NCI-H1694 treated with DMSO at 0.1 percent for 48 hours (cell line): Measurements from ENCODE around the gene RUFY3.
A peak's percentile ranks its signal among the peaks of the same experiment; 100 is the strongest.
"Not testable (repeated sequence)": the region's sequence is repeated elsewhere in the genome, so short reads cannot be mapped to it uniquely, and the experiment has no call there.

ENCODE experiments used
- DNase-seq: peaks from one replicate; lab custom pipeline; 2025; lab: John Stamatoyannopoulos, UW

Gene RUFY3

GRCh38 chr4:70705183-70706043 is 16.4 kb upstream of the RUFY3 start:
- DNase-seq = peak; percentile 33

DNA sequence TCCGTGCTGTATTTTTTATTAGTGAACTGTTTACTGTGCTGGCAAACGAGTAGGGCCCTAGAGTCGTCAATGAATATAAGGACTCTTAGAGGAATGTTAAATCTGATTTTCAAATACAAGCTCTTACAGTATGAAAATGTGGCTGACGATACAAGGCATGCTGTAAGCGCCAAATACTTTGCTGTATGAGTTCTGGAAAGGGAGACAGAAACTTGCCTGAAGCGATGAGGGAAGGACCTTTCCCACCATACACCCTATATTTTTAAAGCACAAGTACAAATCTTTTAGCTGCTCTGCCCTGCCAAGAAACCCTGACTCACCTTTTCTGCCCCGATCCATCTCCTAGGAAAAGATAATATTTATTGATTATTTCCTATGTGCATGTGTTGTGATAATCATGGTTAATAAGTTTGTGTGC is 15.7 kb upstream of the RUFY3 start:
- no peak for DNase-seq

GRCh38 chr4:70706516-70706915 is 15.2 kb upstream of the RUFY3 start:
- DNase-seq = no peak

GRCh38 chr4:70709611-70710205 is 12.1 kb upstream of the RUFY3 start:
- no peak for DNase-seq

DNA sequence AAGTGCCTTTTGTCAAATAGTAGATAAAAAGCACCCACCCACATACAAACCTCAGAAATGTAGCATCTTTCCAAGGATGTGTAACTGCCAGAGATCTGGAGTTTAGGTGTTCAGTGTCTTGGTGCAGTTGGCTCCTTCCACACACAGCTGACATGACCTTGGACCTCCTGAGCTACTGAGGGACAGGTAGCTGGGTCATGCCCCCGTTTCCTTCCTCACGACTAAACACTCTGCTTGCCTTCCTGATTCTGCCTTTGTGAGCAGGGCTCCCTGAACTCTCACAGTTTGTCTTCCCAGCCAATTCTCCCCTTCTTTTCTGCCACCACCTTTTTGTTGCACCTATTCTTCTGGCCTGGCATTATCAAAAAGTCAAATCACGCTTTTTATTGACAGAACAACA is 10.2 kb upstream of the RUFY3 start:
- no peak for DNase-seq

DNA sequence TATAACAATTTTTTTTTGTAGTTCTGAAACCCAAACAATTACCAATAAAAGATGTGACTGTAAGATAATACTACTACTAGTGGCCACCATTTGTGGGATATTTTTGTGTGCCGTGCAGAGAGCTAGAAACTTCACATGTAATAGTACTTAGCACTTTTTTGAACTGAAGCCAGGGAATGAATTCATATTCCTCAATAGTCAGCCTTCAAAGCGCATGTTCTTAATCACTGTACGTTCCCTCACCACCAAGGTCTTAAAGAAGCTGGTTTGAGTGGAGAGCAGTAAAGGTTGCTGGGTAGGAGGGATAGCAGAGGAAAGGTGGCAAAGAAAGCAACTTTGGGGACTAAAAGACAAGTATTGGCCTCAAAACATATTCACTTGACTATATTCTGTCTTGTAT is 9.6 kb upstream of the RUFY3 start:
- no peak for DNase-seq

- no peak for DNase-seq
Measured at GRCh38 chr4:70712604-70713452, 8.9 kb upstream of the RUFY3 start.

DNA sequence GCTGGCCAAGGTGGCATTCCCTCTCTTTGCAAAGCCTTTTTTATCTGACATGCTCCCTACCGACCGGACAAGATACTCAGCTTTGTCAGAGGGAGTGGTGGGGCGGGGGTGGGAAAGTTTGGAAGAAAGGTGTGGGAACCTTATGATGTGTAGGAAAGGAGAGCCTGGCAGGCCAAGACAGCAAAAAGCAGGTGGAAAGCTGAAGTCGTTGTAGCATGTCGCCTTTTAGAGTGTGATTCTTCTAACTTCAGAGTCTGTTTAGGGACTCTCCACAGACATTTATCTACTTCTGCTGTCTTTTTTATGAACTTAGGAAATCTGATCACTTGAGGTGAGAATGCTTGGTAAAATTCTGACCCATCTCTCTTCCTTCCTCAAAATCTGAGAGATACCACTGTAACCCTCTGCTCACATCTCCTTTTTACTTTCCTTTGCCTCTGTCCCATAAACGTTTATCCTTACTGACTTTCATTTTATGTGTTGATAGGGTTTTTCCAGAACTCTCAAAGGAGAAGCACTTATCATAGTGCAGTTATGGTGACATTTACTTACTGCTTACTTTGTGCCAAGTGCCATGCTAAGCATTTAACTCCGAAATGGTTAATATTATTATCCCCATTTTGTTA is 8.2 kb upstream of the RUFY3 start:
- DNase-seq = no peak

DNA sequence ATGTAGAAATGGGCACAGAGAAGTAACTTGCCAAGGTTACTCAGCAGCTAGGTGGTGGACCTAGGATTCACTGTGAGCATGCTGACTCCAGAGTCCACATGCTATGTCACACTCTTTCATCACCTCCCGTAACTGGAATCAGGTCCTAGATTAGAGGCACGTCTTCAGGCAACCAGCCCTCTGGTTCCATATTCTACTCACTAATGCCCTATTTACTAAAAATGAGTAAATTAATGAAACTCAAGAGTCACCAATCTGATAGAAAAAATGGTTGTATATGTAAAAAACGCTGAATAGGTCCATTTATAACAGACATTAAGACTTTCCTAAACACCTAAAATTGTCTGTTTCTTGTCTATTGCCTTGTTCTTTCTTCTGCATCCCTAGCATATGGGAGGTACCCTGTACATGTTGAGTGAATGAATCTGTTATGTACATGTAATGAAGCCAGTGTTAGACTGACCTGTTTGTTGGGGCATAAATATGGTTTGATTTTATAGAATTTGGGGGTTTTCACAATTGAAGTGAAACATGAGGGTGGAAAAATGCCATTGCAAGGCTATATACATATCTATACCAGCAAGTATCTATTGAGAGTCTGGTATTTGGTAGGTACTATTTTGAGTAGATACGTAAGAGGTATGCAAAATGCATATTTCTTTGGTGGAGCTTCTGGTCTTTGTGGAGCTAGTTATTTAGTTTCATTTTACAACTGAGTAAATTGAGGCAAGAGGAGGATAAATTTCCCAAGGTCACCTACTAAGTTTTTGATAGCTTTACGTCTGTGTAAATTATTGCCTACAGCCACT is 7.5 kb upstream of the RUFY3 start:
- no peak for DNase-seq

DNA sequence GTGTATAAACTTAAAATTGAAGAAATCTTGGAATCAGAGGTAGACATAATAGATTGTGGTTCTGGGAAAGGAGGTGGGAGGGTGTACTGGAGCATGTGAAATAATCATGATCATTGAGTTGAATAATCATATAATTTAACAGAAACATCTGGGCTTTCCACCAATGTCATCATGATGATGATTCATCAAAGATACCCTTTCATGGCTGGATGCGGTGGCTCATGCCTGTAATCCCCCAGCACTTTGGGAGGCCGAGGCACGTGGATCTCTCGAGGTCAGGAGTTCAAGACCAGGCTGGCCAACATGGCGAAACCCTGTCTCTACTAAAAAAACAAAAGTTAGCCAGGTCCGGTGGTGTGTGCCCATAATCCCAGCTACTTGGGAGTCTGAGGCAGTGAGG is 6.7 kb upstream of the RUFY3 start:
- no peak for DNase-seq

GRCh38 chr4:70718811-70719604 is 2.8 kb upstream of the RUFY3 start:
- DNase-seq = no peak

DNA sequence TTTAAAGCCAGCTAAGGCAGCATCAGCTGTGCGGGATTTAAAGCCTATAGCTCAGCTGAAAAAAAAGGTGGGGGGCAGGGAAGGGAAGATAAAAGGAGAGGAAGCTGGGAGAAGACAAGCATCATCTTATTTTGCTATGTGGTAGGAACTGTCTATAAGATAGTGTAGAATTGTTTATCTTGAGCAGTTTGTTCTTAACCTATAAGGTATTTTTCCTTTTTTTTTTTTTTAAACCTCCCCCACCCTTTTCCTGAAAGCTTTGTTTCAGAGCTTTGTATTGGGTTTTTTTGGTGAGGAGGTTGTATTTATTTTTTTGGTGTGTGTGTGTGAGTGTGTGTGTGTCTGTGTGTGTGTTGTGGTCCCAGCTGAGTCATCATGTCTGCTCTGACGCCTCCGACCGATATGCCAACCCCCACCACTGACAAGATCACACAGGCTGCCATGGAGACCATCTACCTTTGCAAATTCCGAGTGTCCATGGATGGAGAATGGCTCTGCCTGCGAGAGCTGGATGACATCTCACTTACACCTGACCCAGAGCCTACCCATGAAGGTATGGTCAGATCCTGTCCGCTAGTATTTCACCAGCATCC is 531 bp downstream of the RUFY3 start:
- DNase-seq = no peak

DNA sequence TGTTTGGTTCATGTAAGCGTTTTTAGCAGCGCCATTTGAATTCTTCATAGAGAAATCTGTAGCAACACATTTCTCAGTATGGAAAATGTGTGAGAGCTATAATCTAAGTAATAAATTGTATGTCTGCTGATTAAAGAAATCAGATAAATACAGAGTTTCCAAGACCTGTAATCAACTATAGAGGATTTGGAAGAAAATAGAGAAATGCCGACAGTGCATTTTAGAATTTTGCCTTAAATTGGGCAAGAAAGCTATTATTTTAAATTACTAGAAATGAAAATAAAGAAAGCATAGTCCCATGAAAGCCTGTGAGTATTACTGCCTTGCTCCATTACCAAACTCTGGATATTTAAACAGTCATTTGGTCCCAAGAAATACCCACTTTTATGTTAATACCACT is 2.7 kb downstream of the RUFY3 start:
- no peak for DNase-seq

DNA sequence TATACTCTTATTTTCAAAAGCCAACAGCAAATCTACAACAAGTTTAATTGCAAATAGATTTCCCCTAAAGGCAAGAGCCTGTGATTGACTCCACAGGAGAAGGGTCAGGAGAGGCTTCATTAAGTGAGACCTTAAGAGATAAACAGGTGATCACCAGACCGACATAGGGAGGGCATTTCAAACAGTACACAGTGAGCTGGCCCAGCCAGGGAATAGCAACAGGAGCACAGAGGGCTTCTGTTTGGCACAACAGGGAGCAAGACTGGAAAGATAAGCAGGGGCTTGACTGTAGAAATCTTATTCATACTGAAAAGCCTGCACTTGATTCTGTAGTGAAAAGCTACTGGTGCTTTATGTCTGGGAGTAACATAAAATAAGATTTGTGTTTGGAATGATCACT is 3.9 kb downstream of the RUFY3 start:
- DNase-seq = no peak

- not testable (repeated sequence) for DNase-seq
Measured at GRCh38 chr4:70726515-70726914, 4.8 kb downstream of the RUFY3 start.

- DNase-seq = no peak
Measured at GRCh38 chr4:70728091-70728490, 6.3 kb downstream of the RUFY3 start.

DNA sequence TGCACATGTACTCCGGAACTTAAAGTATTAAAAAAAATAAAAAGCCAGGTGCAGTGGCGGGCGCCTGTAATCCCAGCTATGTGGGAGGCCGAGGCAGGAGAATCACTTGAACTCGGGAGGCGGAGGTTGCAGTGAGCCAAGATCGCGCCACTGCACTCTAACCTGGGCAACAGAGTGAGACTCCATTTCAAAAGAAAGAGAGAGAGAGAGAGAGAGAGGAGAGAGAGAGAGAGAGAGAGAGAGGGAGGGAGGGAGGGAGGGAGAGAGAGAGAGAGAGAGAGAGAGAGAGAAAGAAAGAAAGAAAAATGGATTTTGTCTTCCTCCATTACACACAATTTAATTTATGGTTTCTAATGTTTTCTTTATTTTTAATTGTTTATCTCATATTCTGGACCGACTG is 11.1 kb downstream of the RUFY3 start:
- not testable (repeated sequence) for DNase-seq

GRCh38 chr4:70734168-70734954 is 12.6 kb downstream of the RUFY3 start:
- DNase-seq = no peak

GRCh38 chr4:70734971-70735370 is 13.2 kb downstream of the RUFY3 start:
- DNase-seq = no peak
